Posterior cingulate gyrus (tissue), 11 donors: Measurements from ENCODE around the gene PKIG.
A peak's percentile ranks its signal among the peaks of the same experiment; 100 is the strongest.
"Not testable (repeated sequence)": the region's sequence is repeated elsewhere in the genome, so short reads cannot be mapped to it uniquely, and the experiment has no call there.

Experiments
- DNase-seq, 10 donors: peaks; one replicate each; pipeline versions ENCODE4 v3.0.0 to v3.0.0-alpha.2; 2020 to 2021; ENCODE audit warnings: mixed read lengths in 3 of 10
- intact Hi-C: fragments of 100-400 bp; cut with DNase I; formaldehyde crosslinking; loops from one replicate; pipeline ENCODE4 v1.15.1; 2023

The PKIG gene

GRCh38 chr20:44571362-44571988 lies 10.9 kb upstream of the PKIG start:
- DNase-seq = no peak
- intact Hi-C loops = no loop called here

DNA sequence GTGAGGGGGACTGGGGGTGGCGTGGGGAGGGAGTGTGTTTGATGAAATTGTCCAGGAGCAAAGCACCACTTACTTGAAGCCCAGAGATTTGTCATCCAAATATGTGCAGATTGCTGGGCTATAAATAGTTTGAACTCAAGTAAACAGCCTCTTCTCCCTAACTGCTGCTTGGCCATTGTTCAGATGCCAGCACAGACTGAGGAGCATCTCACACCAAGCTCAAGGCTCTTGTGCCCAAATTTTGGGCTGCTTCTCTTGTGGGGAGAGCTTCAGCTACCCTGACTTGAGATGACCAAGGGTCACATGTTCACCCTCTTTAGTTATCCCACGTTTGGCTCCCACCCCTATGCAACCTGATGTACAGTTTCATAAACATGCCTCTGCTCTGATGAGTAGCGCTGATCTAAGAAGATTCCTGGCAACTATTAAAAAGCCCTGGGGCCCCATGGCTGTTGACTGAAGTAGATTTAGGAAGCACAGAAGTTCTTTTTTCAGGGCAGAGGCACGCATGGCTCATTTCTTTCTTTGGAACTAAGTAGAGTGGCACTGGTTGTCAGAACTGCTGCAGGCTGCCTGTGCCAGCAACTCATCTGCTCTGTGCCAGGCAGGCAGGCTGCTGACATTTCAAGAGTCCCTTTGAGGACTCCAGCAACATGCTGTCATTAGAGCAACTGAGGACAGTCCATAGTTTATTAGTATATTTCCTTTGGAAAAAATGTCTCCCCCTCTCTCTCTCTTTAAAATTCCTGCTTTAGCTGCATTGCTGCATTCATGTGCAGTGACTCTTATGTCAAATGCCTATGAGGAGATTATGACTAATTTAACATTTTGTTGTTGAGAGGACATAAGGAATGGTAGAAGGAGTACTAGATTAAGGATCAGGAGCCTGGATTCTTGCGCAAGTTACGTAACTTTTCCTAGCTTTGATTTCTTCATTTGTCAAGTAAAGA lies 9.6 kb upstream of the PKIG start:
- DNase-seq = peak; percentile 57 to 95 (median 73)
- intact Hi-C loops = no loop called here

DNA sequence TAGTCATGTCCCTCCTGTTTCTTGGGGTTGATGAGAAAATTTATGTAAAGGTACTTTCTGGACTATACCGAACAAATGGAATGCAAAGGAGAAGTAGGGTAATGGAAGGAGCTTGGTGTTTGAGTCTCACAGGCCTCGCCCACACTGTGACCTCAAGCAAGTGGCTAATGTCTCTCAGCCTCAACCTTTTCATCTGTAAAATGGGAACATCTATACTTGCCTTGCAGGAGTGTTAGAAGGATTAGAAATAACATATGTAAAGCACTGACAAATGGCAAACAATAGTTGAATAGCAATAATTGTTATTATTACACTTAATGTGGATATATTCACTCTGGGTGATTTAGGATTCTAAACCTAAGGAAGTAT lies 8.9 kb upstream of the PKIG start:
- no peak for DNase-seq
- intact Hi-C loops = no loop called here

DNA sequence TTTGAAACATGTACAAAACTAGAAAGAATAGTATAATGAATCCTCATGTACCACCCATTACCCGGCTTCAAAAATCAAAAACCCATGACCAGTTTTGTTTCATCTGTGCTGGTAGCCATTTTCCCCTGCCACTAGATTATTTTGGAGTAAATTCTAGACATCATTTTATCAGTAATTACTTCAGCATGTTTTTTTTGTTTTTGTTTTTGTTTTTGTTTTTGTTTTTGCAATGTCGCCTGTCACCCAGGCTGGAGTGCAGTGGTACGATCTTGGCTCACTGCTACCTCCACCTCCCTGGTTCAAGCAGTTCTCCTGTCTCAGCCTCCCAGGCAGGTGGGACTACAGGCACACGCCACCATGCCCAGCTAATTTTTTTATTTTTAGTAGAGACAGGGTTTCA lies 8.0 kb upstream of the PKIG start:
- intact Hi-C loops = no loop called here
- no peak for DNase-seq

DNA sequence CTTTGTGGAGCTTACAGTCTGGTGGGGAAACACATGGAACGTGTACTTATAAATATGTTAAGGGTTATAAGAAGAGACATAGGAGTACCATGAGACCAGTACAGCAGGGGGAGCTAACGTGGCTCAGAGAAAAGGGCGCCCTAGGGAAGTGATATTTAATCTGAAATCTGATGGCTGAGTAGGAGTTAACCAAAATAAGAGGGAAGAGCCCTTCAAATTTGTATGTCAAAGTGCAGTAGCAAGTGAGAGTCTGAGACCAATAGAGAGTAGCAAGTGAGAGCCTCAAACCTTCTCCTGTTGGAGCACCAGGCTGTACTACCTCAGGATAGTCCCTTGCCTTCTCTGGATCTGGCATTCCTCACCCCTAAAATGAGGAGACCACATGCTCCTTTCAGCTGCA lies 6.1 kb upstream of the PKIG start:
- intact Hi-C loops = no loop called here
- DNase-seq = no peak

GRCh38 chr20:44579313-44580081 lies 2.9 kb upstream of the PKIG start:
- no peak for DNase-seq
- intact Hi-C loops = no loop called here

GRCh38 chr20:44580581-44581268 lies 1.7 kb upstream of the PKIG start:
- no peak for DNase-seq
- intact Hi-C loops = no loop called here

- DNase-seq = no peak
- intact Hi-C loops = no loop called here
These were observed 864 bp upstream of the PKIG start for GRCh38 chr20:44581515-44581914.

DNA sequence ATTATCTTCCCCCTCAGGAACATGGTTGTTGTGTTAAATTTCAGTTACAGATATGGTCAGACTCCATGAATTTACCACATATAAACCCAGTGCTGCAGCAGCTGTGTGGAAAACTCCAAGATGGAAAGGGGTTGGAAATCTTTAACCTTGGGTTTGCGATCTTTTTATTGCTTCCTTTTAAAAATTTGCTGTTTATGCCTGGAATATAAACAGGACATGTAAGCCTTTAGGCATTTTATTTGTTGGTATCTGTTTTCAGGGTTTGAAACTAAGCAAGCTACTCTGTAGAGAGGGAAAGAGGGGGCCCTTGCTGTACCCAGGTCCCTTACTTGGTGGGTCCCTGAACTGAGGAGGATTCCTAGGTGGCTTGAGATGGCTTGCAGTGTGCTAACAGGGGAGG lies 778 bp downstream of the PKIG start:
- intact Hi-C loops = no loop called here

GRCh38 chr20:44584162-44584561 lies 1.8 kb downstream of the PKIG start:
- DNase-seq = no peak
- intact Hi-C loops = no loop called here

More for the DNA sequence above, 778 bp downstream of the PKIG start:
- DNase-seq = no peak

- intact Hi-C loops = no loop called here
- DNase-seq = no peak
These were observed 2.9 kb downstream of the PKIG start for GRCh38 chr20:44585057-44585963.

GRCh38 chr20:44586289-44586911 lies 4.0 kb downstream of the PKIG start:
- no peak for DNase-seq
- intact Hi-C loops = no loop called here

DNA sequence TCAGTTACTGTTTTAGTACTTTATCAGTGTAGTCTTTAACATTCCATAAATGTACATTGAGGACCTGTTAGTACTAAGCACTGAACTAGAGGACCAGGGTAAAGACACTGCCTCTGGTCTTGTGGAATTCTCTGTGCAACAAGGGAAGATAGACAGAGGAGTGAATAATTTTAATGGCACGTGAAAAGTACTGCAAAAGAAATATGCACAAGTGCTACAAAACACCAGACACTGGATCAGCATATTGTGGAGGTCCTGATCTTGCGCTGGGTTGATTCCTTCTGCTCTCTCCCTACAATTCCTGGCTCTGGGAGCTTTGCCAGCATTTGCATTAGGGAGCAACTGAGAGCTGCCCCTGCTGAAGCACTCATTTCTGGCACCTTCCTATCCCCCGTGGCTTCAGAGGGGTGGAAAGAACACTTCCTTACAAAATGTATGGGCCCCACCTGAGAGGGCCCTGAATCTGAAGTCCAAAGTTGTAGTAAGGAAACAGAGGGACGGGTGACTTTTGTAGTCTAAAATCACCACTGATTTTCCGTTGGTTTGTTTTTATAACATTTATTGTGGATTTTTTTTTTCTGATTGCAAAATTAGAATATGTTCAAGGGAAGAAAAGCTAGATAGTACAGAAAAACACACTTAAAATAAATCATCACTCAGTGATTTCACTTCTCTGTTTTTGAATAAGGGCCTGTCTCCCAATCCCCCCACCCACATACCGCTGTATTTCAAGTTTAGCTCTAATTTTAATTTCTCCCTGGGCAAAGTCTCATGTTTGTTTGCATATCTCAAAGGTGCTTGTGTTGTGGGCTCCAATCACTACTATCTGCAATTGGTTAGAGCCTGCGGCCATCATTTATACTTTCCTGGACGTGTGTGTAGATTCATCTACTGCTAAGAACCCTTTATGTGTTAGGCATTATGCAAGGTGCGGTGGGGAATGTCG lies 4.9 kb downstream of the PKIG start:
- DNase-seq = no peak
- intact Hi-C loops = no loop called here

DNA sequence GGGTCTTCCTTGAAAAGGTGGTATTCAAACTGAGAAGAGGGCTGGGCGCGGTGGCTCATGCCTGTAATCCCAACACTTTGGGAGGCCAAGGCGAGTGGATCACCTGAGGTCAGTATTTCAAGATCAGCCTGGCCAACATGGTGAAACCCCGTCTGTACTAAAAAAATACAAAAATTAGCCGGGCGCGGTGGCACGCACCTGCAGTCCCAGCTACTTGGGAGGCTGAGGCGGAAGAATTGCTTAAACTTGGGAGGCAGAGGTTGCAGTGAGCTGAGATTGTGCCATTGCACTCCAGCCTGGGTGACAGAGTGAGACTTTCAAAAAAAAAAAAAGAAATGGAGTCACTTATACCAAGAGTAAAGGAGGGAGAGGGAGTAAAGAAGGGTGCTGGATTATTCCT lies 5.9 kb downstream of the PKIG start:
- intact Hi-C loops, DNase-seq: not testable (repeated sequence)

DNA sequence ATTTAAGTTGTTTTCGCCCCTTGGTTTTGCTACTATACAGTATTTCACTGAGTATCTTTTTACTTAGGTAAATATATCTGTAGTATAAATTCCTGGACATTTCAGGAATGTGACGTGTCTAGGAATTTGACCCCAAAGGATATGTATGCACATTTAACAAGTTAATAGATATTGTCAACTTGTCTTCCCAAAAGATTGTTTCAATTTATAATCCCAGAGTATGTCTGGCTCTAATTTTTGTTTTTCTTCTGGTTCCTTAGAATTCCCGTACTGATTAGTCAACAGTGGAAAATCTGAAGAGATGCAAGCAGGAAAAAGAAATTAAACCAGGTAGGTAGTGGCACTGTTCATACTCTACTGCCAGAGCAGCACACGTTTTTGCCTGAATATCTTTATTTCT lies 7.2 kb downstream of the PKIG start:
- no peak for DNase-seq
- intact Hi-C loops = no loop called here

- intact Hi-C loops = no loop called here
- no peak for DNase-seq
These were observed 8.8 kb downstream of the PKIG start for GRCh38 chr20:44590980-44591778.

DNA sequence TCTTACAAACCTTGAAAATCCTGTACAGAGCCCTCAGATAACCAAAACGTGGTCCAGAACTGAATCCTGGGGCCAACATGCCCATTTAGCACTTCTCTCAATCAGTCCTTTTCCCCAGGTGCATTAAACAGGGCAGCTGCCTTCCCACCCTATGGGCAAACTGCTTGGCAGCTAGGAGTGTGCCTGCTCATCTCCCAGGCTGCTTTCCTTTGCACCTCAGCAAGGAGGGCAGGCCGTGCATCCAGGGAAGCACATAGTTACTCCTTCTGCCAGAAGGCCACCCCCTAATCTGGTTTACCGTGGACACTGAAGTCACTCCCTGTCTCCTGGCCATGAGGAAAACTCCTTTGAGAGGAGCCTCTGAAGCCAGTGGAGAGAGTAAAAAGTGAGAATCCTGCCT lies 10.0 kb downstream of the PKIG start:
- intact Hi-C loops = no loop called here

More for the DNA sequence above, 10.0 kb downstream of the PKIG start:
- no peak for DNase-seq
